Panc1 (cell line): ENCODE measurements around the gene RBM19.

Experiments
- TF ChIP-seq, protein P1 (sequence below), 2 experiments: IDR thresholded peaks; 2 replicates each; pipeline ENCODE4 v1.6.1; 2011 to 2012; ENCODE audit warnings: low read depth in 2 of 2, control low read depth in 1 of 2, low read length in 1 of 2, mild to moderate bottlenecking in 1 of 2, moderate library complexity in 1 of 2; ENCODE audit not compliant: insufficient read depth in 1 of 2
- TF ChIP-seq, protein P2 (sequence below): fragments of 450-650 bp; IDR thresholded peaks from 2 replicates; pipeline ENCODE4 v1.5.1; 2017; ENCODE audit warnings: mild to moderate bottlenecking

DNA sequence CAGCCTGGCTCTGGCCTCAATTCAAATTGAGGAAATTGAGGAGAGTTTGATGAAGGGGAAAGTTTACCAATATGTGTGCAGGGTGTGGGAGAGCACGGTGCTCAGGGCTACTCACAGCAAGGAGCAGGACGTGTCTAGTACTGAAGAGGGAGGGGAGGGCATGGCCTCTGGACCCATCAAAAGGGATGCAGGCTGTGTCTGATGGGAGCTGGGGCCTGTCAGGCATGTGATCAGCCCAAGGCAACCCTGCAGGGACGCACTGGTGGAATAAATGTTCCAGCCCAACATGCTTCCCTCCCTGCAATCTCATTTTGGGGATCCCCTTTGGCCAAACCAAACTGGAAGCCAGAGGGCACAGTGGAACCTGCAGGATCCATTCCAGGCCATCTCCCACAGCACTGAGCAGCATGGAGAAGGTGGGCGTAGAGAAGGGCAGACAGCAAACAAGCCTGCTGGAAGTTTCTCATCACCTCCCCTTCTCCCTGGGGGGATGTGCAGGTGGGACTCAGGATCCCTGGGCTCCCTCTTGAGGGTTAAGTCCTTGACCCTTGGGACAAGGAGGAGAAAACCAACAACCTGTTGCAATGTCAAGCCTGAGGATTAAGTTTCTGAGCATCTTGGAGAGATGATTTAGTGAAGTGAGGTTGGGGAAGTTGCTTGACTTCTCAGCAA is 17.8 kb upstream of the RBM19 start:
- TF ChIP-seq, protein P1, sequence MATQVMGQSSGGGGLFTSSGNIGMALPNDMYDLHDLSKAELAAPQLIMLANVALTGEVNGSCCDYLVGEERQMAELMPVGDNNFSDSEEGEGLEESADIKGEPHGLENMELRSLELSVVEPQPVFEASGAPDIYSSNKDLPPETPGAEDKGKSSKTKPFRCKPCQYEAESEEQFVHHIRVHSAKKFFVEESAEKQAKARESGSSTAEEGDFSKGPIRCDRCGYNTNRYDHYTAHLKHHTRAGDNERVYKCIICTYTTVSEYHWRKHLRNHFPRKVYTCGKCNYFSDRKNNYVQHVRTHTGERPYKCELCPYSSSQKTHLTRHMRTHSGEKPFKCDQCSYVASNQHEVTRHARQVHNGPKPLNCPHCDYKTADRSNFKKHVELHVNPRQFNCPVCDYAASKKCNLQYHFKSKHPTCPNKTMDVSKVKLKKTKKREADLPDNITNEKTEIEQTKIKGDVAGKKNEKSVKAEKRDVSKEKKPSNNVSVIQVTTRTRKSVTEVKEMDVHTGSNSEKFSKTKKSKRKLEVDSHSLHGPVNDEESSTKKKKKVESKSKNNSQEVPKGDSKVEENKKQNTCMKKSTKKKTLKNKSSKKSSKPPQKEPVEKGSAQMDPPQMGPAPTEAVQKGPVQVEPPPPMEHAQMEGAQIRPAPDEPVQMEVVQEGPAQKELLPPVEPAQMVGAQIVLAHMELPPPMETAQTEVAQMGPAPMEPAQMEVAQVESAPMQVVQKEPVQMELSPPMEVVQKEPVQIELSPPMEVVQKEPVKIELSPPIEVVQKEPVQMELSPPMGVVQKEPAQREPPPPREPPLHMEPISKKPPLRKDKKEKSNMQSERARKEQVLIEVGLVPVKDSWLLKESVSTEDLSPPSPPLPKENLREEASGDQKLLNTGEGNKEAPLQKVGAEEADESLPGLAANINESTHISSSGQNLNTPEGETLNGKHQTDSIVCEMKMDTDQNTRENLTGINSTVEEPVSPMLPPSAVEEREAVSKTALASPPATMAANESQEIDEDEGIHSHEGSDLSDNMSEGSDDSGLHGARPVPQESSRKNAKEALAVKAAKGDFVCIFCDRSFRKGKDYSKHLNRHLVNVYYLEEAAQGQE (IDR thresholded peaks at IDR 0.05; ENCODE audit: insufficient read depth in 1 of 2, low read depth in 2 of 2, low read length in 1 of 2): no peak
- TF ChIP-seq, protein P2, sequence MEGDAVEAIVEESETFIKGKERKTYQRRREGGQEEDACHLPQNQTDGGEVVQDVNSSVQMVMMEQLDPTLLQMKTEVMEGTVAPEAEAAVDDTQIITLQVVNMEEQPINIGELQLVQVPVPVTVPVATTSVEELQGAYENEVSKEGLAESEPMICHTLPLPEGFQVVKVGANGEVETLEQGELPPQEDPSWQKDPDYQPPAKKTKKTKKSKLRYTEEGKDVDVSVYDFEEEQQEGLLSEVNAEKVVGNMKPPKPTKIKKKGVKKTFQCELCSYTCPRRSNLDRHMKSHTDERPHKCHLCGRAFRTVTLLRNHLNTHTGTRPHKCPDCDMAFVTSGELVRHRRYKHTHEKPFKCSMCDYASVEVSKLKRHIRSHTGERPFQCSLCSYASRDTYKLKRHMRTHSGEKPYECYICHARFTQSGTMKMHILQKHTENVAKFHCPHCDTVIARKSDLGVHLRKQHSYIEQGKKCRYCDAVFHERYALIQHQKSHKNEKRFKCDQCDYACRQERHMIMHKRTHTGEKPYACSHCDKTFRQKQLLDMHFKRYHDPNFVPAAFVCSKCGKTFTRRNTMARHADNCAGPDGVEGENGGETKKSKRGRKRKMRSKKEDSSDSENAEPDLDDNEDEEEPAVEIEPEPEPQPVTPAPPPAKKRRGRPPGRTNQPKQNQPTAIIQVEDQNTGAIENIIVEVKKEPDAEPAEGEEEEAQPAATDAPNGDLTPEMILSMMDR: no peak
